PC-3 (cell line): ENCODE measurements around the gene CEP63. TPM values are rescaled to one million over a fixed set of nuclear protein-coding genes. Genes with fewer than 3 reads are reported as not detected.

Source experiments
- ATAC-seq: fragments of 200-7000 bp; cut with Tn5 transposase; 2 replicates; pipeline ENCODE4 v1.9.1; 2020; ENCODE audit warnings: mild to moderate bottlenecking, moderate library complexity
- BruUV-seq: library from RNA; stranded (reverse); fragments of 400-500 nt; replicated peaks from 2 replicates; lab custom pipeline; 2021; lab: Mats Ljungman, UMichigan
- CTCF ChIA-PET: fragments of 300-600 bp; sonication (Branson Sonifier 250); formaldehyde crosslinking; loops from one replicate; lab custom pipeline; 2022; ENCODE audit warnings: antibody characterized with exemption; lab: Charles Lee
- POLR2A ChIA-PET: fragments of 300-600 bp; sonication (Branson Sonifier 250); formaldehyde crosslinking; loops from one replicate; lab custom pipeline; 2022; ENCODE audit warnings: antibody characterized with exemption; ENCODE audit not compliant: unreplicated experiment; lab: Charles Lee
- DNase-seq: peaks from one replicate; pipeline ENCODE4 v3.0.0-alpha.2; 2015
- H2AFZ ChIP-seq: fragments of 300-600 bp; sonication (generic); 2 replicates; pipeline ENCODE4 v1.6.0; 2016; ENCODE audit warnings: antibody characterized with exemption, low read length
- H3F3A ChIP-seq: fragments of 300-600 bp; sonication (generic); one replicate; pipeline ENCODE4 v1.6.0; 2017; ENCODE audit warnings: antibody characterized with exemption, low read length, control low read depth, mild to moderate bottlenecking; ENCODE audit not compliant: unreplicated experiment
- H3K27ac ChIP-seq: fragments of 300-600 bp; sonication (generic); 2 replicates; pipeline ENCODE4 v1.5.1; 2016; ENCODE audit warnings: mild to moderate bottlenecking, low read length
- H3K27me3 ChIP-seq: fragments of 300-600 bp; sonication (generic); 2 replicates; pipeline ENCODE4 v1.6.1; 2016; ENCODE audit warnings: low read length, mixed read lengths
- H3K36me3 ChIP-seq: fragments of 300-600 bp; sonication (generic); 2 replicates; pipeline ENCODE4 v1.6.1; 2016; ENCODE audit warnings: low read depth, mixed run types, low read length, mixed read lengths
- H3K4me1 ChIP-seq: fragments of 300-600 bp; sonication (generic); 2 replicates; pipeline ENCODE4 v1.5.1; 2016; ENCODE audit warnings: low read length; ENCODE audit not compliant: insufficient read depth
- H3K4me2 ChIP-seq: fragments of 300-600 bp; sonication (generic); 2 replicates; pipeline ENCODE4 v1.6.0; 2016; ENCODE audit warnings: low read length
- H3K4me3 ChIP-seq: fragments of 300-600 bp; sonication (generic); 2 replicates; pipeline ENCODE4 v1.5.1; 2016; ENCODE audit warnings: mild to moderate bottlenecking, low read length, mixed read lengths
- H3K79me2 ChIP-seq: fragments of 300-600 bp; sonication (generic); 2 replicates; pipeline ENCODE4 v1.6.1; 2017; ENCODE audit warnings: low read length, mixed read lengths
- H3K9ac ChIP-seq: fragments of 300-600 bp; sonication (generic); 2 replicates; pipeline ENCODE4 v1.6.0; 2016; ENCODE audit warnings: mild to moderate bottlenecking, low read length
- H3K9me2 ChIP-seq: fragments of 300-600 bp; sonication (generic); replicated peaks from 2 replicates; pipeline ENCODE4 v1.6.1; 2016; ENCODE audit warnings: mixed run types, low read length, mixed read lengths
- H3K9me3 ChIP-seq: fragments of 300-600 bp; sonication (generic); 2 replicates; pipeline ENCODE4 v1.6.1; 2016; ENCODE audit warnings: low read length, mixed read lengths
- H4K20me1 ChIP-seq: fragments of 300-600 bp; sonication (generic); 2 replicates; pipeline ENCODE4 v1.6.1; 2016; ENCODE audit warnings: low read length, mixed read lengths
- EZH2 ChIP-seq: fragments of 300-600 bp; sonication (generic); IDR thresholded peaks from one replicate; pipeline ENCODE4 v1.6.1; 2017; ENCODE audit warnings: antibody characterized with exemption, mild to moderate bottlenecking, low read length; ENCODE audit not compliant: unreplicated experiment
- EZH2phosphoT487 ChIP-seq: fragments of 300-600 bp; sonication (generic); IDR thresholded peaks from 2 replicates; pipeline ENCODE4 v1.6.1; 2018; ENCODE audit warnings: mild to moderate bottlenecking, antibody characterized with exemption, low read length, borderline replicate concordance
- intact Hi-C: fragments of 100-400 bp; cut with micrococcal nuclease; formaldehyde crosslinking; loops from 2 replicates; pipeline ENCODE4 v1.9.0; 2023
- total RNA-seq: library from RNA; depleted of rRNA; stranded (reverse); fragments of >200 nt; gene quantifications from 2 replicates; pipeline ENCODE4 v1.2.3, GENCODE V29; 2014
- TF ChIP-seq, protein P1 (sequence below): fragments of 300-600 bp; sonication (generic); conservative IDR thresholded peaks from 2 replicates; pipeline ENCODE4 v1.5.1; 2017; ENCODE audit warnings: antibody characterized with exemption, low read depth, mild to moderate bottlenecking, low read length

CEP63 gene
- total RNA-seq, 1 experiment from 2014 or later = 15.4 TPM

DNA sequence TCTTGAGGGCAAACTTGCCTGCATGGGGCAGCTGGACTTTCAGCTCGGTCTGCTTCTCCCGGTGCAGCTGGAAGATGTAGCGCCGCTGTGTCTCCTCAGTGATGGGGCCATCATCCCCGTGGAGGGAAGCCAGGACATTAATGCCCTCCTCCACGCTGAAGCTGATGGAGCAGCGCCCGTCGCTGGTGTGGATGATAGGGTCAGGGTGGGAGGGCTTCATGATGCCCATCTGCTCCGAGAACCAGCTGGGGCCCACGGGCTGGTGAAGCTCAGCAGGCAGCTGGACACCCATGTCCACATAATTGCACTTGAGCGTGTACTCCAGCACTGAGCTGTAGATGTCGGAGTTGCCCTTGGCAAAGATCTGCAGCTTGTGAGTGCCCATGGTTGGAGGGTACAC, 118.1 kb downstream of the CEP63 start:
- ChIA-PET POLR2A (no interaction called here), CTCF (no interaction called here)
- H3K9ac ChIP-seq = no peak overlapping the region
- H3K36me3 ChIP-seq = no peaks in the 10 kb centered on the region
- no peaks in the 10 kb centered on the region for H3K9me2 ChIP-seq
- no peaks in the 10 kb centered on the region for H4K20me1 ChIP-seq
- H3K27me3 ChIP-seq = no peaks in the 10 kb centered on the region
- no peaks in the 10 kb centered on the region for H3K9me3 ChIP-seq
- TF ChIP-seq, protein P1, sequence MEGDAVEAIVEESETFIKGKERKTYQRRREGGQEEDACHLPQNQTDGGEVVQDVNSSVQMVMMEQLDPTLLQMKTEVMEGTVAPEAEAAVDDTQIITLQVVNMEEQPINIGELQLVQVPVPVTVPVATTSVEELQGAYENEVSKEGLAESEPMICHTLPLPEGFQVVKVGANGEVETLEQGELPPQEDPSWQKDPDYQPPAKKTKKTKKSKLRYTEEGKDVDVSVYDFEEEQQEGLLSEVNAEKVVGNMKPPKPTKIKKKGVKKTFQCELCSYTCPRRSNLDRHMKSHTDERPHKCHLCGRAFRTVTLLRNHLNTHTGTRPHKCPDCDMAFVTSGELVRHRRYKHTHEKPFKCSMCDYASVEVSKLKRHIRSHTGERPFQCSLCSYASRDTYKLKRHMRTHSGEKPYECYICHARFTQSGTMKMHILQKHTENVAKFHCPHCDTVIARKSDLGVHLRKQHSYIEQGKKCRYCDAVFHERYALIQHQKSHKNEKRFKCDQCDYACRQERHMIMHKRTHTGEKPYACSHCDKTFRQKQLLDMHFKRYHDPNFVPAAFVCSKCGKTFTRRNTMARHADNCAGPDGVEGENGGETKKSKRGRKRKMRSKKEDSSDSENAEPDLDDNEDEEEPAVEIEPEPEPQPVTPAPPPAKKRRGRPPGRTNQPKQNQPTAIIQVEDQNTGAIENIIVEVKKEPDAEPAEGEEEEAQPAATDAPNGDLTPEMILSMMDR = no peak
- TF ChIP-seq EZH2 (no peak), EZH2phosphoT487 (no peak)
- H3K27ac ChIP-seq = no peak overlapping the region
- no peak overlapping the region for H2AFZ ChIP-seq
- H3K79me2 ChIP-seq = no peaks in the 10 kb centered on the region
- H3K4me2 ChIP-seq = no peak overlapping the region
- no peak overlapping the region for H3K4me3 ChIP-seq
- intact Hi-C loops = loop anchor here (5.0 kb wide), 1 partner anchor 153 kb away; no protein-coding TSS in a partner anchor
- DNase-seq (no peak), ATAC-seq (no peak)
- BruUV-seq = no TSS peak
- no peaks in the 10 kb centered on the region for H3F3A ChIP-seq
- peaks cover 8% of the 10 kb centered on the region for H3K4me1 ChIP-seq

DNA sequence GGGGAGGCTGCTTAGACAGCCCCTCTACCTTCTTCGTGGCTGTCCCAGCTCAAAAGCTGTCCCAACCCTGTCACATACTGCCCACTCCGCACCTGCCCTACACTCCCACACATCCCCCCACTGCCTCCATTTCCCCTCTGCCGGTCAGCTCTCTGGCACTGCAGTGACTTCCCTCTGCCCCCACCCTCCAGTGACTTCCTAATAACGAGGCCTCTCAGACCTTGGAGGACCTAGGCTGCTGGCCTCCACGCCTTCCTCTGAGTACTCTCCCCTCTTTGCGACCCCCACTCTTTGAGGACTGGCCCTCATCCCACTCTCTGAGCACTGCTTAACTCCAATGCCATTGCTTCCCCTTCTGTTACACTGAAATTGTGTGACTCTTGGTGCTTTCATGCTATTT, 119.7 kb downstream of the CEP63 start:
- TF ChIP-seq, protein P1 = no peak
- TF ChIP-seq EZH2phosphoT487 (no peak), EZH2 (no peak)
- ChIA-PET POLR2A (no interaction called here), CTCF (no interaction called here)
- Histone ChIP-seq H3K27ac (no peak overlapping the region), H3K9ac (no peak overlapping the region), H3K4me2 (no peak overlapping the region), H3F3A (no peaks in the 10 kb centered on the region), H3K4me1 (peaks cover 2% of the 10 kb centered on the region), H3K79me2 (no peaks in the 10 kb centered on the region), H3K27me3 (peaks cover 4% of the 10 kb centered on the region; the same call in 1 of the 2 replicates), H4K20me1 (no peaks in the 10 kb centered on the region), H3K36me3 (no peaks in the 10 kb centered on the region), H3K9me2 (no peaks in the 10 kb centered on the region), H3K4me3 (no peak overlapping the region), H2AFZ (no peak overlapping the region), H3K9me3 (no peaks in the 10 kb centered on the region)
- no peak for ATAC-seq
- no TSS peak for BruUV-seq
- no peak for DNase-seq
- intact Hi-C loops = no loop called here

DNA sequence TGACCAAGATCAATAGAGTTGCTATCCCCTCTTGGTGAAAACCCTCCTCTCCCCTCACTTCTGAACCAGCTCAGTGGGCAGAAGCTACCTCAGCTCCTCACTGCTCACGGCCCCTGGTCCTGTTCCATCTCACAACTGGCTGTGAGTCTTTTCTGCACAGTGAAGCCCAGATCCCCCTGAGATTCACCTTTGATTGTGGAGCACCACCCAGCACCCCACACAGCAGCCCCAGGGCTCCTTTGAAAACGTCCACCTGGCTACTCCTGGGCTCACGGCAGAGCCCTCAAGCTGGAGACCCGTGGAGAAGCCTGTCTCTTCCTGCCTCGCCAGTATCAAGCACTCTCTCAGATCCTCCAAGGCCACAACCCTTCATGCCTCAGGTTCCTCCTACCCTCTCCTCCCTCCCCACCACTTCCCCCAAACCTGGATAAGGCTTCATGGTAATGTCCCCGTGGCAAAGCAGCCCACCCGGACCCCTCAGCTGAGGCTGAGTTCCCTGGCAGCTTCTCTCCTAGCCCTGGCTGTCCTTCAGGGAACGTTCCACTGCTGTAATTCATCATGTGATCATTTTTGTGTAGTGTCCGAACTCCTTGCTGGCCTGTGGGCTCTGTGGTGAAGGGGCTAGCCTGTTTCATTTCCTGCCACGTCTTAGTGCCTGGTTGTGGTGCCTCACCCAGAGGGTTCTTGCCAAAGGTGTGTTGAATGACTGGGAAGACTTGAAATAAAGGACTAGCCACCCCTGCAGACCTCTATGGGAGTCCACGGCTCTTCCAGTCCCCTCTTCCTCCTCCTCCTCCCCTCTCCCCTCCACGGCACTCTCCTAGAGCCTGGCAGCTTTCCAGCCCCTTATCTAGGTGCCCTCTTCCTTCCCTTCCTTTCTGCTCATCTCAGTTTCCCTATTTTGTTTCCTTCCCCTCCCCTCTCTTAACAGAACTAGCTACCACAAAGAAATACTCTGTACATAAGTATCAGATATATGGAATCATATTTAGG, 120.5 kb downstream of the CEP63 start:
- ChIA-PET CTCF (no interaction called here), POLR2A (no interaction called here)
- H3K9me2 ChIP-seq = no peaks in the 10 kb centered on the region
- no peaks in the 10 kb centered on the region for H3F3A ChIP-seq
- no peaks in the 10 kb centered on the region for H4K20me1 ChIP-seq
- TF ChIP-seq EZH2phosphoT487 = no peak
- TF ChIP-seq, protein P1 = no peak
- TF ChIP-seq EZH2 = no peak
- no peak overlapping the region for H2AFZ ChIP-seq
- H3K36me3 ChIP-seq = no peaks in the 10 kb centered on the region
- H3K9me3 ChIP-seq = no peaks in the 10 kb centered on the region
- DNase-seq = no peak
- no peaks in the 10 kb centered on the region for H3K79me2 ChIP-seq
- ATAC-seq = no peak
- H3K4me1 ChIP-seq = no peaks in the 10 kb centered on the region
- peaks cover 4% of the 10 kb centered on the region; the same call in 1 of the 2 replicates for H3K27me3 ChIP-seq
- H3K4me3 ChIP-seq = no peak overlapping the region
- no peak overlapping the region for H3K9ac ChIP-seq
- no peak overlapping the region for H3K4me2 ChIP-seq
- no TSS peak for BruUV-seq
- intact Hi-C loops = no loop called here
- no peak overlapping the region for H3K27ac ChIP-seq
